Activated naive CD8-positive, alpha-beta T cell (primary cell): ENCODE measurements around the gene EHHADH.

Experiments
- H3K27ac Mint-ChIP-seq: one replicate; pipeline ENCODE4 v1.8.0; 2021; ENCODE audit warnings: mixed read lengths
- H3K27me3 Mint-ChIP-seq: one replicate; pipeline ENCODE4 v1.8.0; 2021; ENCODE audit warnings: mixed read lengths
- H3K36me3 Mint-ChIP-seq: one replicate; pipeline ENCODE4 v1.8.0; 2021; ENCODE audit warnings: mixed read lengths
- H3K4me1 Mint-ChIP-seq: one replicate; pipeline ENCODE4 v1.8.0; 2021; ENCODE audit warnings: low read depth, mixed read lengths
- H3K4me3 Mint-ChIP-seq: one replicate; pipeline ENCODE4 v1.8.0; 2021; ENCODE audit warnings: mild to moderate bottlenecking, mixed read lengths
- H3K9me3 Mint-ChIP-seq: one replicate; pipeline ENCODE4 v1.8.0; 2021; ENCODE audit warnings: low read depth, mixed read lengths

EHHADH gene

DNA sequence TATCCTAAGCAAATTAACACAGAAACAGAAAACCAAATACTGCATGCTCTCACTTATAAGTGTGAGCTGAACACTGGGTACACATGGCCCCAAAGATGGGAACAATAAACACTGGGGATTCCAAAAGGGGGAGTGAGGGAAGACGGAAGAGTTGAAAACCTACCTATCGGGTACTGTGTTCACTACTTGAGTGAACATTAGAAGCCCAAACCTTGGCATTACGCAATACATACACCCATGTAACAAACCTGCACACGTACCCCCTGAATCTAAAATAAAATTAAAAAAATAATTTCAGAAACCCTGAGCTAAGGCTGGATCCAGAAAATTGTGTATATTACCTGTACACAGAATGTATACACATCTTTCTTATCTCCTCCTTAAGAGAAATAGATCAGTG, 58.2 kb downstream of the EHHADH start:
- Mint-ChIP-seq H3K27ac (no peak overlapping the region), H3K9me3 (no peaks in the 10 kb centered on the region), H3K36me3 (peaks cover 20% of the 10 kb centered on the region), H3K27me3 (no peaks in the 10 kb centered on the region), H3K4me1 (no peaks in the 10 kb centered on the region), H3K4me3 (no peak overlapping the region)

DNA sequence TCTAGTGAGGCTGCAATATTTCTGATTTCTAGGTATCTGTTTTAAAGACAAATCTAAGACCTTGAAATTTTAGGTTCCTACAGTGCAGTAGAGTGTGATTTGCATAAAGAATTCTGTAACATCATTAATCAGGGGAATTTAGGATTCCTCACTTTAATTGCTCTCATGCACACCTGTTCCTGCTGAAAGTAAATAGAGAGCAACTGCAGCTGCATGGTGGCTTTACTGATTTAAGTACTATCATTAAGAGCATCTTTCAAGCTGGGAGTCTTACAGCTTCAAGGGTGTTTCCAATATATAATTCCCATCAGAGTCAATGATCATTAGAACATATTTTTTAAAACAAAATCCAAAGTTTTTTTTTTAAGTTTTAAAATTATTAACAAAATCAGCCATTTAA, 65.0 kb downstream of the EHHADH start:
- Mint-ChIP-seq H3K27ac (no peak overlapping the region), H3K36me3 (peaks cover 13% of the 10 kb centered on the region), H3K4me1 (no peaks in the 10 kb centered on the region), H3K4me3 (no peak overlapping the region), H3K27me3 (peaks cover 4% of the 10 kb centered on the region), H3K9me3 (no peaks in the 10 kb centered on the region)

DNA sequence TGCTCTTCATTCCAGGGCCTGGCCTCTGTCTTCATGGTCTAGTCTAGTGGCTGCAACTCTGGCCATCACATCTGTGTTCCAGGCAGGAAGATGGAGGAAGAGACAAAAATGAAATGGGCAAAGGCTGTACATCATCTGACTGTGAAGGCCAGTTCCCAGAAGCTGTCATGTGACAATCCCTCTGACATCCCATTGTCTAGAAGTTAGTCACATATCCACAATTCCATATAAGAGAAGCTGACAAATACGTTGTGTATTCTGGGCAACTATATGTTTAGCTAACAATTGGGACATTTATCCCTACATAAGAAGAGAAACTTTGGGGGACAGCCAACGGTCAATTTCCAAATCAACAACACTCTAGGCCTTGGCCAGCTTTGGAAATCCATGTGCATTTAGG, 66.5 kb downstream of the EHHADH start:
- Mint-ChIP-seq H3K36me3 (peaks cover 7% of the 10 kb centered on the region), H3K27ac (no peak overlapping the region), H3K4me1 (no peaks in the 10 kb centered on the region), H3K27me3 (peaks cover 6% of the 10 kb centered on the region), H3K9me3 (no peaks in the 10 kb centered on the region), H3K4me3 (no peak overlapping the region)

DNA sequence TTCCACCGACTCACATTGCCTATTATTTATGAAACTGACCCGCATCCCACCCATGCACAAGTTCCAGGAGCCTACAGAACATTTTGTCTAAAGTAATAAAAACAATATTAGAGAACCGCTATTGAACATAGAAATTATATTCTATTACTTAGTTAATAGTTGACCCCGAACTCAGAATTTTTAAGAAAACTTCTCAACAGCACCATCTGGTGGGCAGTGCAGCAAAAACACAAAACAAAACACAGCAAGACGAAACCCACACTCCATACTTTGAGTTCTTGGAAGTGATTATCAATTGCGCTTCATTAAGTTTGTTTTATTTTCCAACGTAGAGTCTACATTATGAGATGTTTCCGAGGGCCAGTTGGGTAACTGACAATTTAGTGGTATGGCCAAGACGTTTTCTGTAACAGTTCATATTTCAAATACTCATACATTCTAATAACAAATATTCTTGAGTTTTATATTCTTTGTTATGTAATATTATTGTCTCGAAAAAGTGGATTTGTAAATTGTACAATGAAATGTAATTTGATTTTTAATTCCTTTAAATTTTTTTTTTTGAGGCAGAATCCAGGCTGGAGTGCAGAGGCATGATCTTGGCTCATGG, 77.0 kb downstream of the EHHADH start:
- Mint-ChIP-seq H3K36me3 (no peaks in the 10 kb centered on the region), H3K4me3 (no peak overlapping the region), H3K27me3 (peaks cover 3% of the 10 kb centered on the region)

DNA sequence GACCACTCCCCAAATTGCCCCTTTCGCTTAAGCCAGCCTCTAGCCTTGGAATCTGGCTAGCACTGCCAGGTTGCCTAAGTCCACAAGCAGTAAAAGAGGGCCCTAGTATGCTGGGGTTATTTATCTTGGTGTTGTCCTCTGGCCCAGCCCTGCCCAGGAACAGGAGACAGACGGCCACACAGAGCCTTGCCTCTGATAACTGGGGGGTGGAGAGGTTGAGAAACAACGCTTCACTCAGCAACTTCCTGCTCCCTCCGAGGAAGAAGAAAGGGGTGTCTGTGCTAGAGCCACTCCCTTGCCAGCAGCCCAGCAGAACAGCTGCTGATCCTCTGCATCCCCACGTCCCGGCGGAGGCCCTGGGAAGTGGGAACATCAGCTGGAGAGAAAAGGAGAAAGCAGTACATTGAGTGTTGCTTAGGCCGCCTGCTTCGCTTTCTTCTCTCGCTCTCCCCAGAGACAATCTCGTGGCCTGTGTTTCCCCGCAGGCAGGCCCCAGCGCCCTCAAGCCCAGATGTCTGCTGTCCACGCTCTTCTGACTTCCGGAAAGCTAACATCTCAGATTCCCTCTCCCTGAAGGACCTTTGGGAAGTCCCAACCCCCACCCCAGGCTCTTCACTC, 78.4 kb downstream of the EHHADH start:
- no peaks in the 10 kb centered on the region for H3K9me3 Mint-ChIP-seq
- no peaks in the 10 kb centered on the region for H3K4me1 Mint-ChIP-seq
- no peak overlapping the region for H3K27ac Mint-ChIP-seq
- no peak overlapping the region for H3K4me3 Mint-ChIP-seq
- no peaks in the 10 kb centered on the region for H3K36me3 Mint-ChIP-seq
- H3K27me3 Mint-ChIP-seq = peaks cover 6% of the 10 kb centered on the region

More for the DNA sequence above, 77.0 kb downstream of the EHHADH start:
- Mint-ChIP-seq H3K4me1 (no peaks in the 10 kb centered on the region), H3K9me3 (no peaks in the 10 kb centered on the region), H3K27ac (no peak overlapping the region)

DNA sequence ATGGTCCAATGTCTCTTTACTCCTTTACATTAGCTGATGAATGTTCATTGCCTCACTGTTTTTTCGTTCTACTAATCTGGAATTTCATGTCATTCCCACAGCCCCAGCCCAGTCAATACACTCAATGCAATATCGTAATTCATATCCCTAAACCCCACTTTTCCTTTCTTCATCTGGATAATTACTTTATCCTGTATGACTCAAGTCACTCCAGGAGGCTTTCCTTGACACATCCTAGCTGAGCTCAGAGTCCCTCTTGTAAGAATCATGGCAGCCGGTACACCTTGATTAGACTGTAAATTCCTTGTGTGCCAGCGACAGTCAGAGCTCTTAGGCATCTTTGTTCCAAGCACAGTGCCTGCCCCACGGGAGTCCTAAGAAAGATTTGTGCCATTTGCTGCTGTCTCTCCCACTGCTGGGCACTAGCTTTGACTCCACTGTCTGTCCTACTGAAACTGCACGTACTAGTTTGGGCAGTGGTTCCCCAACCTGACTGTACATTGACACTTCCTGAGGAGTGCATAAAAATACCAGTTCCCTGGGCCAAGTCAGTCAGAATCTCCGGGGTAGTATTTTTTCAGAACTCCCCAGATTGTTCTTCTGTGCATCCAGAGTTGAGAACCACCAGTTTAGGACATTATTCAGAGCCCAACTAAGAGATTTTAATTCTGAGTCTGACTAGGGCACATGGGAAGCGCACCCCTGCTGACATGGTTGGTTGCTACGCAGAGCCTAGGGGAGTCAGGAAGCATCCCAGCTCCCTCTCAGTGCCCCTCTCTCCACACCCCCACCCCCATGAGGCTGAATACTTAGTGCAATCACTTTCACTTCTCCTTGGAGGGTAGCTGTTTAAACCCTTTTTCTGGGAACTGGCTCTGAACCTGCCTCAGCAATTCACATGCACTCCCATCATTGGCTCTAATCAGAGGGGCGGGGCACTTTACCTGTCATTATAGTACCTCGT, 81.5 kb downstream of the EHHADH start:
- no peaks in the 10 kb centered on the region for H3K36me3 Mint-ChIP-seq
- H3K4me1 Mint-ChIP-seq = no peaks in the 10 kb centered on the region
- no peak overlapping the region for H3K27ac Mint-ChIP-seq

DNA sequence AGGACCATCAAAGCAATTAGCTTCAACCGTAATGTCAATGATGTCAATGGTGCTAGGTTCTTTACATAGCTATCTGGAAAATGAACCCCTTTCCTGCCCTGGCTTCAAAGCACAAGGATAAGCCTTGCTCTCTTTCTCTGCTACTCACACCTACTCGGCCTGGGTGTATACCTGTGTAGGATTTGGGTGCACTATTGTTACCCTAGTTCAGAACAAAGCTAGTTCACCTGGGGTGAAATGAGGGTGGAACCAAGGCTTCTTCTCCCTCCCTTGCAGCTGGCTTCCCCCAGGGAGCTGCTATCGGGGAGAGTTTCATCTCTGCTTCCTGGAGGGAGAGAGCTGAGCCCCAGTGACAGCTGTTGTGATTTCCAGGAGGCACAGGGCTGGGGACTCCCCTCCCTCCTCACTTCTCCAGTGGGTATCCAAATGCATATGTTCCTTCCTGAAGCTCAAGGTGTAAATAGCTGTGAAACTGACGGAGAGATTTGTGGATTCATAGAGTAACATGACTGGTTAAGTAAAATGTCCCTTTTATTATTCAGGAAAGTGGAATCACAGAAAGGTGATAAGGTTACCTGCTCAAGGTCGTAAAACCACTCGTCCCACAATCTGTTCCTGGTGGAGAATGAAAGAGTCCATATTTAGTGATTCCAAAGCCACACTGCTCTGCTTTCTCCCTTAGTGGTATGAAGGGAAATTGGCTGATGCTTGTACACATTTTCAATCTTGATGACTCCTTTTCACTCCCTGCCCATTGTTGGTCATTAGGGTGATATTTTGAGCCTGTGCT, 89.2 kb downstream of the EHHADH start:
- H3K27ac Mint-ChIP-seq = no peak overlapping the region
- H3K4me1 Mint-ChIP-seq = no peaks in the 10 kb centered on the region
- no peaks in the 10 kb centered on the region for H3K36me3 Mint-ChIP-seq
- H3K4me3 Mint-ChIP-seq = no peak overlapping the region
- no peaks in the 10 kb centered on the region for H3K9me3 Mint-ChIP-seq
- H3K27me3 Mint-ChIP-seq = peaks cover 8% of the 10 kb centered on the region

More for the DNA sequence above, 81.5 kb downstream of the EHHADH start:
- Mint-ChIP-seq H3K9me3 (no peaks in the 10 kb centered on the region), H3K4me3 (no peak overlapping the region), H3K27me3 (peaks cover 9% of the 10 kb centered on the region)

DNA sequence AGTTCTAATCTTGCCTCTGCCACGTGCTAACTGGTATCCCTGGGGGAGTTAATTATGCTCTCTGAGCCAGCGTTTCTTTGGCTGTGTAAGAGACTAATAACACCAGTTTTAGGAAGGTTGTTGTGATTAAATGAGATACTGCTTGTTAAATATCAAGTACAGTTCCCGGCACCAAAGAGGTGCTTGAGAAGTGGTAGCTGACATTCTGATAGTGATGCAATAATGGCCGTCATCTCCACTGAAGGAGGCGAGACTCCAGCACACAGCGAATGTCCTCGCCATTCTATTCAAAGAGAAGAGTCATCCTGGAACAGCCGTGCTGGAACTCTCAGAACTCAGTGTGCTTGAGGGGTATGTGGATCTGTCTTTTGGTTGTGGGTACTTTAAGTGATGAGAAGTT, 91.2 kb downstream of the EHHADH start:
- H3K36me3 Mint-ChIP-seq = no peaks in the 10 kb centered on the region
- H3K27me3 Mint-ChIP-seq = peaks cover 12% of the 10 kb centered on the region
- H3K4me3 Mint-ChIP-seq = no peak overlapping the region
- no peaks in the 10 kb centered on the region for H3K9me3 Mint-ChIP-seq
- H3K4me1 Mint-ChIP-seq = no peaks in the 10 kb centered on the region
- no peak overlapping the region for H3K27ac Mint-ChIP-seq

DNA sequence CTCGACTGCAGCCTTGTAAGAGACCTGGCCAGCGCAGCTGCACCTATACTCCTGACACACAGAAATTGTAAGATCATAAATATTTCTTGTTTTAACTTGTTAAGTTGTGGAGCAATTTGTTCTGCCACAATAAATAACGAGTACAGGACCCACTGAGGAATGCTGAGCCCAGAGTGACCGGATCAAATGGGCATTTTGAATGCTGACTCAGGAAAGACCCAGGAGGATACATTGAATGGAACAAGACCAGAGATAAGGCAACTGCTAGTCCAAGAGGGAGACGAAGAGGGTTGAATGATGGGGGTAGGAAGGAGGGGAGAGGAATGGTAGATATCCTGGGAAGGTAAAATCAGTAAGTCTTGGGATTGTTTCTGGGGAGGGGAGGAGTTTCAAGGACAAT, 92.1 kb downstream of the EHHADH start:
- Mint-ChIP-seq H3K36me3 (no peaks in the 10 kb centered on the region), H3K27me3 (peaks cover 17% of the 10 kb centered on the region), H3K27ac (no peak overlapping the region), H3K4me1 (no peaks in the 10 kb centered on the region), H3K9me3 (no peaks in the 10 kb centered on the region), H3K4me3 (no peak overlapping the region)

DNA sequence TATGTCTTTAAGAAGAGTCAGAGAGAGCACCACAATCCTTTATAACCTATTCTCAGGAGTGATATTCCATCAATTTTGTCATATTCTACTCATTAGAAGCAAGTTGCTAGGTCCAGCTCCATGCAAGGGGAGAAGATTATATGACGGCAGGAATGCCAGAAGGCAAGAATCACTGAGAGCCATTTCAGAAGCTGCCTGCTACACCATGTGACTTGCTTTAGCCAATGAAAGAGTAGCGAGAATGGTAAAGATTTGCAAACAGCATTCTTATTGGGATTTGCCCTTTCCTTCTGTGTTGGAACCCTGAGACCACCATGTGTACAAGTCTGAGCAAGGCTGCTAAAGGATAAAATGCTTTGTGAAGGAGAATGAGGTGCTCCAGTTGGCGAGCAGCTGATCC, 96.5 kb downstream of the EHHADH start:
- Mint-ChIP-seq H3K9me3 (no peaks in the 10 kb centered on the region), H3K27ac (no peak overlapping the region), H3K27me3 (peaks cover 21% of the 10 kb centered on the region), H3K4me3 (no peak overlapping the region), H3K36me3 (no peaks in the 10 kb centered on the region), H3K4me1 (peaks cover 2% of the 10 kb centered on the region)

DNA sequence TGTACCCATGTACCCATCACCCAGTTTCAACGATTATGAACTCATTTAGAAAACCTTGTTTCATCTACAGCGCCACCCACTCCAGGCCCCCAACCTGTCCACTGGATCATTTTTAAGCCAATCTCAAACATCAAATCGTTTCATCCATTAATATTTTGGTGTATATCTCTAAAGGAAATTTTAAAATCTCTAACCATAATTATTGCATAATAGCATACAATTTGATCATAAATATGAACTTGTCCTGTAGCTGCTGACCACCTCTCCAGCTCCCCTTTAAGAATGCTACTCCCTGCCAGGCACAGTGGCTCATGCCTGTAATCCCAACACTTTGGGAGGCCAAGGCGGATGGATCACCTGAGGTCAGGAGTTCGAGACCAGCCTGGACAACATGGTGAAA, 98.2 kb downstream of the EHHADH start:
- Mint-ChIP-seq H3K9me3 (no peaks in the 10 kb centered on the region), H3K4me1 (peaks cover 4% of the 10 kb centered on the region), H3K4me3 (no peak overlapping the region), H3K27me3 (peaks cover 25% of the 10 kb centered on the region), H3K36me3 (no peaks in the 10 kb centered on the region), H3K27ac (no peak overlapping the region)

DNA sequence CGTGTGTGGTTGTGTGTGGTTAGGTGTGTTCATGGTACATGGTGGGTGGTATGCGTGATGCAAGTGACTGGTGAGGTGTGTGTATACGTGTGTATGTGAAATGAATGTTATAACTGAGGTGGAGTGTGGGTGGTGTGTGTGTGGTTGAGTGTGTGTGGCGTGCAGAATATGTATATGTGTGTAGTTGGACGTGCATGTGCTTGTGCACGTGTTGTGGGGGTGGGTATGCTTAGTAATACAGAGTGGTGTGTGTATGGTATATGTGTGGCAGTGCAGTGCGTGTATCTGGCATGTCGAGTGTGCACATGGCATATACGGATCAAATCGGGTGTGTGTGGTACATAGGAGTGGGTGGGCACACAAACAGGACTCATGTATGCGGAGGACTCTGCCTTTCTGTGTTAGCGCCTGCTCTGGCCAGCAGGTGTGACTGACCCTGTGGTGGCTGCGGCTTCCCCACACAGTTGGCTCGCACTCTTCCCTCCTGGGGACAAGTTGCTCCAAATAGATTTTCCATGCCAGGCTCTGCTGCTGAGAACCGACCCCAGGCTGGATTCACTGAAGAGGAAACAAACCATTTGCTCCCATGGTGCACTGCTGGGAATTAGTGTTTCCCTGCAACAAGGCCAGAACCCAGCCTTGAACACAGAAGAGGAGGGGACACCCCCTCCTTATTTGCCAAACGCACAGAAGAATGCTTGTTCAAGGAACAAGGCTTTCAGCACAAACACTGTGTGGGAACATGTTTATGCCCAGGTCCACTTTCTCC, 99.8 kb downstream of the EHHADH start:
- Mint-ChIP-seq H3K4me3 (no peak overlapping the region), H3K9me3 (no peaks in the 10 kb centered on the region), H3K27ac (no peak overlapping the region), H3K36me3 (no peaks in the 10 kb centered on the region), H3K4me1 (peaks cover 4% of the 10 kb centered on the region), H3K27me3 (peaks cover 34% of the 10 kb centered on the region)

DNA sequence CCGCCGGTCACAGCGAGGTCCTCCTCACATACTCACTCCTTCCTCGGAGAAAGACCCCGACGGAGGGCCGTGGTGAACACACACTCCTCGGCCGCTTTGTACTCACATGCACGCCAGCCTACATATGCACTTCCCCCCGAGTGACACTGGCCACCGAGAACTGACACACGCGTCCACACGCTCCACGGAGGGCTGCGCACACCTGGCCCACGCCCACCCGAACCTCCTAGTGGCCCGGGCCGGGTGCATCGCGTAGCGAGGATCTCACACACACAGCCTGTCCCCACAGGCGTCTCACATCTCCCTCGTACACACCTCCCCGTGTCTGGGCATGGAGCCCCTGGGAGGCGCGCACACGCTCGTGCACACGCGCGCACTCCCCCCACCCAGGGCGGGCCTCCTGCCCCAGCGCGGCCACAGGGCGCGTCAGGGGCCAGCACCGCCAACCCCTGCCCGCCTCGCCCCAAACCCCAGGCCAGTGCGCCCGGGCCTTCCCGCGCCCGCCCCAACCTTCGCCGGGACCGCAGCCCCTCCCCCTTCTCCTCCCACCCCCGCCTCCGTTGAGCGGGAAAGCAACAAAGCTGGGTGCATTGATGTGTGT, 100.6 kb downstream of the EHHADH start:
- no peaks in the 10 kb centered on the region for H3K9me3 Mint-ChIP-seq
- peaks cover 4% of the 10 kb centered on the region for H3K4me1 Mint-ChIP-seq
- peaks cover 29% of the 10 kb centered on the region for H3K27me3 Mint-ChIP-seq
- peak overlapping the region; percentile 82 for H3K4me3 Mint-ChIP-seq
- no peaks in the 10 kb centered on the region for H3K36me3 Mint-ChIP-seq
- no peak overlapping the region for H3K27ac Mint-ChIP-seq
